ENCODE data around the gene FRAT1.
A peak's percentile ranks its signal among the peaks of the same experiment; 100 is the strongest.
"Not testable (repeated sequence)": the region's sequence is repeated elsewhere in the genome, so short reads cannot be mapped to it uniquely, and the experiment has no call there.

FRAT1 gene, protein sequence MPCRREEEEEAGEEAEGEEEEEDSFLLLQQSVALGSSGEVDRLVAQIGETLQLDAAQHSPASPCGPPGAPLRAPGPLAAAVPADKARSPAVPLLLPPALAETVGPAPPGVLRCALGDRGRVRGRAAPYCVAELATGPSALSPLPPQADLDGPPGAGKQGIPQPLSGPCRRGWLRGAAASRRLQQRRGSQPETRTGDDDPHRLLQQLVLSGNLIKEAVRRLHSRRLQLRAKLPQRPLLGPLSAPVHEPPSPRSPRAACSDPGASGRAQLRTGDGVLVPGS

DNA sequence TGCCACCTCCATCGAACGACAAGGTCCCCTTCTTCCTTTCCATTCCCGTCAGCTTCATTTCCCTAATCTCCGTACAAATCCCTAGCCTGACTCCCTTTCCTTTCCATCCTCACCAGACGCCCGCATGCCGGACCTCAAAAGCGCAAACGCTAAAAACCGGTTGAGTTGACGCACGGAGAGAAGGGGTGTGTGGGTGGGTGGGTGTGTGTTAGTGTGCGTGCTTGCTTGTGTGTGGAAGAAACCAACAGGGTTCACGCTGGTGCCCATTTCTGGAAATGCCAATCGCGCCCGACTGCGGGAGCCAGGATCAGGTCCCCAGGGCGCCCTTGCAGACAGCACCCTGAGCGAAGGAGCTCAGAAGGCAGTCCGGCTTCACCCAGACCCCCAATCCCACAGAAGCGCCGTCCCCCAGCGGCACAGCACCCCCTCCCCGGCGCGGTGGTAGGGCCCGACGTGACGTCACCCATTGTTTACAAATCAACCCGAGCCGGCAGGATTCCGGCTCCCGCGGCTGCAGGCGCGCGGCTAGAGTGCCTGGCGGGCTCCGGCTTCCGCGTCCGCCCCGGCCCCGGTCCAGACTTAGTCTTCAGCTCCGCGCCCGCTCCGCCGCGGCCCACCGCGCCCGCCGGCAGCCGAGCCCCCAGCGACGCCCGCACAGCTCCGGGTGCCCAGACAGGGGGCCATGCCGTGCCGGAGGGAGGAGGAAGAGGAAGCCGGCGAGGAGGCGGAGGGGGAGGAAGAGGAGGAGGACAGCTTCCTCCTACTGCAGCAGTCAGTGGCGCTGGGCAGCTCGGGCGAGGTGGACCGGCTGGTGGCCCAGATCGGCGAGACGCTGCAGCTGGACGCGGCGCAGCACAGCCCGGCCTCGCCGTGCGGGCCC lies at the start of gene FRAT1:
TSS of gene FRAT1 (plus strand) at position 500 of the 880 bp plus-strand sequence. CDS start at position 683, 183 bp downstream.
- Mint-ChIP-seq H3K36me3 (no peaks in the 10 kb centered on the region), H3K27me3 (no peaks in the 10 kb centered on the region), H3K4me1 (peaks cover 19 to 30% of the 10 kb centered on the region in 2 donors), H3K27ac (peak within 1 kb of the TSS; percentile 100), H3K4me3 (peak within 1 kb of the TSS; percentile 88 to 94), H3K9me3 (no peaks in the 10 kb centered on the region)
- ATAC-seq (replicated peaks) = peak; percentile 71 to 79
- DNase-seq = peak; percentile 83

DNA sequence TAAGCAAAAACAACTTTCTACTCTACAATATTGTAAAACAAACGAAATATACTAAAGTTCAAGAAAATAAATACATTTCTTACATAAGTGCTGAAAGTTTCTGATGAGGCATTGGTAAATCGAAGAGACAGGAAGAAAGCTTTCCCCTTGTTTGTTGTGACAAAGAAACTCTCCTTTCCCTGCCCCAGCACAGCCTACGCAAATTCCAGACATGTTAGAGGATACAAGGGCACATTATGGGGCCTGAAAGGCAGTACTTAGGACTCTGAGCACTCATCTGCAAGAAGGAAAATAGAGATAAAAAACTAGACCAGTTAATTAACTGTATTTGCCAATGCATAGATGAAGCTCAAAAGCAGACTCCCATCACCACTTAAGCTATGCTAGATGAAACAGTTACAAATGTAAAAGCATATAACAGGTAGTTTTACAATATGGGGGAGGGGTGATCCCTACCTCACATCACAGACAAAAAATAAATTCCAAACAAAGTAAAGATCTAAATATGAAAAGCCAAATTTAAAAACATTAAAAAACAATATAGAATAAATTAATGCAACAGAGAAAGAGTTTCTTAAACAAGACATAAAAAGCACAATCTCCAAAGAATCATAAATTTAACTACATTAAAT lies 48.4 kb upstream of the FRAT1 start:
- Mint-ChIP-seq H3K36me3 (peaks cover 17 to 28% of the 10 kb centered on the region in 2 donors), H3K9me3 (peaks cover 10 to 12% of the 10 kb centered on the region in 2 donors), H3K4me3 (no peak overlapping the region), H3K27ac (no peak overlapping the region), H3K4me1 (peaks cover 0 to 5% of the 10 kb centered on the region in 2 donors), H3K27me3 (no peaks in the 10 kb centered on the region)
- DNase-seq (no peak), ATAC-seq (replicated peaks) (no peak)

DNA sequence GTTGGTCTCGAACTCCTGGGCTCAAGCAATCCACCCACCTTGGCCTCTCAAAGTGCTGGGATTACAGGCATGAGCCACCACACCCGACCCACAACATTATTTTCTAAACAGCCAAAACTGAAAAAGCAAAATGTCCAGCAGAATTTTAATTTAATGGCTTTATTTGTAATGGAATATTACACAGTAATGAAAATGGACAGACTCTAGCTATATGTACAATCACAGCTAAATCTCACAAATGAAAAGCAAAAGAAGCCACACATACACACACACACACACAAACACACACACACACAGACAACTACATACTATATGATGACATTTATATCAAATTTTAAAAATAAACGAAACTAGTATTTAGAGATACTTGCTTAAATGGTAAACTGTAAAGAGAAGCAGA lies 45.4 kb upstream of the FRAT1 start:
- H3K4me1 Mint-ChIP-seq = no peaks in the 10 kb centered on the region
- peaks cover 0 to 1% of the 10 kb centered on the region in 2 donors for H3K9me3 Mint-ChIP-seq
- no peaks in the 10 kb centered on the region for H3K27me3 Mint-ChIP-seq
- no peak for DNase-seq
- H3K4me3 Mint-ChIP-seq = no peak overlapping the region
- H3K36me3 Mint-ChIP-seq = no peaks in the 10 kb centered on the region
- H3K27ac Mint-ChIP-seq = no peak overlapping the region
- ATAC-seq (replicated peaks) = no peak

DNA sequence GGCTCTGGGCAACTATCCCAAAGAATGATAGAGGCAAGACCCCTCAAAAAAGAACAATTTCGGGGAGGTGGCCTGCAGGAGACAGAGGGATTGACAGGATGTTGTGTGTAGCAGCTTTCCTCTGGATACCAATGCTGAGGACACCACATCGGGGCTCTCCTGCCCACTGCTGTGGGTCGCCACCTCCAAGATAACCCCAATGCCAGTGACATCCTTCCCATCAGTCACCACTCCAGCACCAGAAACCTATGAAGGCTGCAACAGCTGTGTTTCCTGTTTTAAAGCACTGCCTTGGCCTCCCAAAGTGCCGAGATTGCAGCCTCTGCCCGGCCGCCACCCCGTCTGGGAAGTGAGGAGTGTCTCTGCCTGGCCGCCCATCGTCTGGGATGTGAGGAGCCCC lies 44.2 kb upstream of the FRAT1 start:
- no peak for DNase-seq
- Mint-ChIP-seq H3K36me3 (no peaks in the 10 kb centered on the region), H3K27ac (no peak overlapping the region), H3K4me1 (no peaks in the 10 kb centered on the region), H3K4me3 (no peak overlapping the region), H3K27me3 (no peaks in the 10 kb centered on the region), H3K9me3 (peaks cover 0 to 1% of the 10 kb centered on the region in 2 donors)
- no peak for ATAC-seq (replicated peaks)

DNA sequence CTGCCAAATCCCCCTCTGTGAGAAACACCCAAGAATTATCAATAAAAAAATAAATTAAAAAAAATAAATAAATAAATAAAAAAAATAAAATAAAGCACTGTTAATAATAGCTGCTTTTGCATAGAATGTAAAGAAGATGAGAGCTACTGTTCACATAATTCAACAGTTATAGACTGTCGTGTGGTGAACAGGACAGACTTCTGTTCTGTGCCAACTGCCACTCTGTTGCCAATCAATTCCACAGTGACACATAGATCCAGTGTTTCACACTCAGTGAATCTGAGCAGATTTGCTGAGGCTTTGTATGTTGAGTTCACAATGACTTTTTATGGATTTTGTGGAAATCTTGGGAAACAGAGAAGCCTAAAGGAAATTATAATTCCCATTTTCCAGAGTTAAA lies 41.5 kb upstream of the FRAT1 start:
- no peaks in the 10 kb centered on the region for H3K36me3 Mint-ChIP-seq
- no peak overlapping the region for H3K27ac Mint-ChIP-seq
- H3K4me1 Mint-ChIP-seq = peaks cover 0 to 3% of the 10 kb centered on the region in 2 donors
- H3K4me3 Mint-ChIP-seq = no peak overlapping the region
- ATAC-seq (replicated peaks) (no peak), DNase-seq (no peak)
- no peaks in the 10 kb centered on the region for H3K27me3 Mint-ChIP-seq
- H3K9me3 Mint-ChIP-seq = no peaks in the 10 kb centered on the region

DNA sequence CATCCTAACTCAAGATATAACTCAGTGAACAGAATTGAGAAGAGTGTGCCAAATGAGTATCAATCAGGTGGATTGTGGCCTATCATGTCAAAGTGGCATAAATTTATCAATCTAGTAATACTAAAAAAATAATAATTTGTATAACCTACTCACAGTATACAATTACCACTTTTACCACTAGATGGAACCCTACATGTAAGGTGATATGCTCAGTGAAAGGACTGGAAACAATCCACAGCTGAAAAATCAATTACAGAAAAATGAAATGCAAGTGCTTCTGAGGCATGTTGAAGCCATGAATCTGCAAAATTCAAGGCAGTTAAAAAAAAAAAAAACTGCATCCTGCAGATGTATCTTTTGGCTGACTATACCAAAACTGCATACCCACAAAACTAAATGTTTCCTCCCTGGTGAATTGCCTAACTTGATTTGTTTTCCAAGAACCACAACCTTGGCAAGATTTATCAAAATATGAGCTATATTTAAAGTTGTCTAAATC lies 40.5 kb upstream of the FRAT1 start:
- no peaks in the 10 kb centered on the region for H3K9me3 Mint-ChIP-seq
- H3K4me3 Mint-ChIP-seq = no peak overlapping the region
- no peaks in the 10 kb centered on the region for H3K36me3 Mint-ChIP-seq
- no peak overlapping the region for H3K27ac Mint-ChIP-seq
- DNase-seq (no peak), ATAC-seq (replicated peaks) (peak; percentile 75 to 79)
- peaks cover 0 to 5% of the 10 kb centered on the region in 2 donors for H3K4me1 Mint-ChIP-seq
- H3K27me3 Mint-ChIP-seq = no peaks in the 10 kb centered on the region

DNA sequence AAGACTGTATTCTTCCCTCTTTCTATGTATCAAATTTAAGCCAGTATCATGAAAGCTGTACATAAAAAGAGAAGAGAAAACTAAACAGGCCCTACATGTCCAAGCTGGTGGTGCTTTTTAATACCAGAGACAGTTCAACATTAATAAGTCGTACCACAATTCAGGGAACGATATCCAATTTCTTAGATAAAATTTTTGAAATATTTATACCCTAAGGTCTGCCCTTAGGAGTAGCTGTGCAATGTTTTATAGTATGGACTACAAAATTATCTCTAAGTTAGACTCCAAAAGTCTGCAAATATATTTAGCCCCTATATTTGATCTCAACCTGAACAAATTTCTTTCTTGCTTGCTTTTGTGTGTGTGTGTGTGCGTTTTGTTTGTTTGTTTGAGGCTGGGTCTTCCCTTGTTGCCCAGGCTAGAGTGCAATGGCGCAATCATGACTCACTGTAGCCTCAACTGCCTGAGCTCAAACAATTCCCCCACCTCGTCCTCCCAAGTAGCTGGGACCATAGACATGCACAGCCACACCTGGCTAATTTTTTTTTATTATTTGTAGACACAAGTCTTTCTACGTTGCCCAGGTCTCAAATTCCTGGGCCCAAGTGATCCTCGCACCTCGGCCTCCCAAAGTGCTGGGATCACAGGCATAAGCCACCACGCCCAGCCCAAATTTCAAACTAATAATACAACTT lies 39.8 kb upstream of the FRAT1 start:
- no peak overlapping the region for H3K4me3 Mint-ChIP-seq
- no peak for DNase-seq
- H3K27ac Mint-ChIP-seq = no peak overlapping the region
- H3K9me3 Mint-ChIP-seq = no peaks in the 10 kb centered on the region
- no peaks in the 10 kb centered on the region for H3K36me3 Mint-ChIP-seq
- H3K4me1 Mint-ChIP-seq = peaks cover 0 to 5% of the 10 kb centered on the region in 2 donors
- ATAC-seq (replicated peaks) = no peak
- no peaks in the 10 kb centered on the region for H3K27me3 Mint-ChIP-seq

DNA sequence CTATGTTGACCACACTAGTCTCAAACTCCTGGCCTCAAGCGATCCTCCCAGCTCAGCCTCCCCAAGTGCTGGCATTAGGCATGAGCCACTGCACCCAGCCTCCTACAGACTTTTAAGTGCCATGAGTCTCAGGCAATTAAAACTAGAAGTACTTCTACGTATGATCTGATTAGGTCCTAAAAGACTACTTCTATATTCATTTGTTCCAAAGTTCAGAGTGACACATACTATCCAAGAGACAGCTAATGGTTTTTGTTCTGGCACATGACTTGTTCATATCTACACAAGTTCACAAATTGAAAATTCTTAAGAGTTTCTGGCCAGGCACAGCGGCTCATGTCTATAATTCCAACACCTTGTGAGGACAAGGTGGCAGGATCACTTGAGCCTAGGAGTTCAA lies 38.3 kb upstream of the FRAT1 start:
- ATAC-seq (replicated peaks) = no peak
- DNase-seq = no peak

DNA sequence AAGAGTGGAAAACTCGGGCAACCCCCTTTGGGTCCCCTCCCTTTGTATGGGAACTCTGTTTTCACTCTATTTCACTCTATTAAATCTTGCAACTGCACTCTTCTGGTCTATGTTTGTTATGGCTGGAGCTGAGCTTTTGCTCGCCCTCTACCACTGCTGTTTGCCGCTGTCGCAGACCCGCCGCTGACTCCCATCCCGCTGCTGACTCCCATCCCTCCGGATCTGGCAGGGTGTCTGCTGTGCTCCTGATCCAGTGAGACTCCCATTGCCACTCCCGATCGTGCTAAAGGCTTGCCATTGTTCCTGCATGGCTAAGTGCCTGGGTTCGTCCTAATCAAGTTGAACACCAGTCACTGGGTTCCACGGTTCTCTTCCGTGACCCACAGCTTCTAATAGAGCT lies 29.0 kb upstream of the FRAT1 start:
- H3K27me3 Mint-ChIP-seq; H3K9me3 Mint-ChIP-seq; ATAC-seq (replicated peaks); H3K4me3 Mint-ChIP-seq; H3K27ac Mint-ChIP-seq; DNase-seq; H3K36me3 Mint-ChIP-seq: not testable (repeated sequence)
- peaks cover 6 to 23% of the 10 kb centered on the region in 2 donors for H3K4me1 Mint-ChIP-seq

More for the DNA sequence above, 38.3 kb upstream of the FRAT1 start:
- Mint-ChIP-seq H3K9me3 (no peaks in the 10 kb centered on the region), H3K4me1 (peaks cover 0 to 5% of the 10 kb centered on the region in 2 donors), H3K27ac (no peak overlapping the region), H3K4me3 (no peak overlapping the region), H3K36me3 (peaks cover 0 to under 1% of the 10 kb centered on the region in 2 donors), H3K27me3 (no peaks in the 10 kb centered on the region)

DNA sequence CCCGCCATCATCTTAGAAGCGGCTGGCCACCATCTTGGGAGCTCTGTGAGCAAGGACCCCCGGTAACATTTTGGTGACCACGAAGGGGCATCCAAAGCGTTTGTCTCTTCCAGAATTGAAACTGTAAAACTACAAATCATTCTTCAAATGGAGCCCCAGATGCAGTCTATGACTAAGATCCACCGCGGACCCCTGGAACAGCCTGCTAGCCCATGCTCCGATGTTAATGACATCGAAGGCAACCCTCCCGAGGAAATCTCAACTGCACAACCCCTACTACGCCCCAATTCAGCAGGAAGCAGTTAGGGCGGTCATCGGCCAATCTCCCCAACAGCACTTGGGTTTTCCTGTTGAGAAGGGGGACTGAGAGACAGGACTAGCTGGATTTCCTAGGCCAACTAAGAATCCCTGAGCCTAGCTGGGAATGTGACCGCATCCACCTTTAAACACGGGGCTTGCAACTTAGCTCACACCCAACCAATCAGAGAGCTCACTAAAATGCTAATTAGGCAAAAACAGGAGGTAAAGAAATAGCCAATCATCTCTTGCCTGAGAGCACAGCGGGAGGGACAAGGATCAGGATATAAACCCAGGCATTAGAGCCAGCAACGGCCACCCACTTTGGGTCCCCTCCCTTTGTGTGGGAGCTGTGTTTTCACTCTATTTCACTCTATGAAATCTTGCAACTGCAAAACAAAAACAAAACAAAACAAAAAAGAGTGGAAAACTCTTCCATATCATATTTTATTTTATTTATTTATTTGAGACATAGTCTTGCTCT lies 28.3 kb upstream of the FRAT1 start:
- not testable (repeated sequence) for ATAC-seq (replicated peaks); H3K36me3 Mint-ChIP-seq; DNase-seq; H3K27ac Mint-ChIP-seq; H3K9me3 Mint-ChIP-seq; H3K27me3 Mint-ChIP-seq
- H3K4me3 Mint-ChIP-seq = peak overlapping the region in 1 of 2 donors; percentile 84
- H3K4me1 Mint-ChIP-seq = peaks cover 6 to 23% of the 10 kb centered on the region in 2 donors

DNA sequence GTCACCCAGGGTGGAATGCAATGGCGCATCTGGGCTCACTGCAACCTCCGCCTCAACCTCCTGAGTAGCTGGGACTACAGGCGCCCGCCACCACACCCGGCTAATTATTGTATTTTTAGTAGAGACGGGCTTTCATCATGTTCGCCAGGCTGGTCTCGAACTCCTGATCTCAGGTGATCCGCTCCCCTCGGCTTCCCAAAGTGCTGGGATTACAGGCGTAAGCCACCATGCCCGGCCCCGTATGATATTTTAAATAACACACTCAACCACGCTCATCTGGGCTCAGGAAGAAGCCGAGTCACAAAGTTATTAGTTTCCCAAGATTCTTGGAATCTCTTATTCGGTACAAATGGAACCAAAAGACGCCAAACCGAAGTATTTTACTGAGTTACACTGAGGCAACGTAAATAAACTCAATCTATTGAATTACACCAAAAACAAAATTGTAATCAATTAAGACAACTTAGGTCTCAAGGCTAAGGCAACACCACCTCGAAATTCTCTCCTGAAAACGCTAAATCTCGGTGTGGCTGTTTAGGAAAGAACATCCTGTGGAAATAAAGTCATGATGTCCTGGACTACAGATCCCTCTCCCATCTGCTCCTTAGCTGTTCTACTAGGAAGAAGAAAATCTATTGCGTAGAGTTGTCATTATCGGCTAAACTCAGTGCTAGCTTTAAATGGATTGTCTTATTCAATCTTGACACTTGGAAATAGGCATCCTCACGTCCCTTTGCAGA lies 27.5 kb upstream of the FRAT1 start:
- H3K27me3 Mint-ChIP-seq = peaks cover 0 to 5% of the 10 kb centered on the region in 2 donors
- peak overlapping the region; percentile 84 to 91 for H3K4me3 Mint-ChIP-seq
- H3K27ac Mint-ChIP-seq = peak overlapping the region; percentile 97
- peaks cover 0 to 3% of the 10 kb centered on the region in 2 donors for H3K36me3 Mint-ChIP-seq
- H3K9me3 Mint-ChIP-seq = no peaks in the 10 kb centered on the region
- no peak for DNase-seq
- ATAC-seq (replicated peaks) = no peak
- H3K4me1 Mint-ChIP-seq = peaks cover 6 to 23% of the 10 kb centered on the region in 2 donors

DNA sequence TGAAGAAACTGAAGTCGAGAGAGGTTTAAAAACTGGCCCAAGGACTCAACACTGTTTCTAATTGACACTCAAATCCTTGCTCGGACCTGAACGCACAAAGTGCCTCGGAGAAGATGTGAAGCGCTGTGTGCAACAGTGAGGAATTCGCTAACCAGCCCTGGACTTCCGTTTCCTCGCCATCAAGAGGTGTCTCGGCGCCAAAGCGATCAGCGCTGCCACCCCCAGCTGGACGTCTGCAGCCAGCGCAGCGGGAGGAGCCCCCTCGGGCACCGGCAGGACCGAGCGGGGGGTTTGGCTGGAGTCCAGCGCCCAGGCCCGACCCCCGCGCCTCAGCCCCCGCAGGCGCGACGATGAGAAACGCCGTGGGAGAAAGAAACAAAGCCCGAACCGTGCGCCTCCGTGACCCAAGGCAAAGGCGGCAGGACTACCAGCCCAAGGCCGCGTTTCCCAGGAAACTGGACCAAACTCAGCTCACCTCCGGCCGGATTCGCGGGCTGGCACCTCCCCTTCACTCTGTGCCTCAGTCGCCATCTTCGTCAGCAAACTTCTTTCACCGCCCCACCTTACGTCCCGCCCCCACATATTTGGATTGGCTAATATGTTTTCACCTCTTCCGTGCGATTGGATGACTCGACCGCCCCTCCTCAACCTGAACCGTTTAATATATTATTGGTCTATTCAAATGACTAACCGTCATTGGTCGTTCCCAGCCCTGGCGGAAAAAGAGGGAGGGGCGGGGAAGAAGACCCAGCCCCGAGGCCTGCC lies 26.8 kb upstream of the FRAT1 start, which contains the start of gene ARHGAP19:
TSS of gene ARHGAP19 (minus strand) at position 541 of the 765 bp plus-strand sequence. CDS start at position 531, 10 bp downstream.
- peak; percentile 94 for DNase-seq
- peak within 1 kb of the TSS; percentile 97 for H3K27ac Mint-ChIP-seq

More for the DNA sequence above, 26.8 kb upstream of the FRAT1 start, which contains the start of gene ARHGAP19:
- Mint-ChIP-seq H3K4me1 (peaks cover 6 to 23% of the 10 kb centered on the region in 2 donors), H3K4me3 (peak within 1 kb of the TSS; percentile 84 to 91), H3K36me3 (peaks cover 0 to 3% of the 10 kb centered on the region in 2 donors), H3K27me3 (peaks cover 0 to 5% of the 10 kb centered on the region in 2 donors), H3K9me3 (no peaks in the 10 kb centered on the region)
- peak; percentile 96 to 98 for ATAC-seq (replicated peaks)
